Liver (tissue), 9 donors: Measurements from ENCODE around the gene TAF8. TPM values are rescaled to one million over a fixed set of nuclear protein-coding genes. Genes with fewer than 3 reads are reported as not detected.
"Not testable (repeated sequence)": the region's sequence is repeated elsewhere in the genome, so short reads cannot be mapped to it uniquely, and the experiment has no call there.

Source experiments
- DNase-seq: peaks from one replicate; pipeline ENCODE4 v3.0.0-alpha.2; 2017; ENCODE audit warnings: low spot score
- H3K27ac ChIP-seq, 2 donors: one replicate each; pipeline ENCODE4 v1.7.0; 2013; ENCODE audit warnings: inconsistent platforms in 2 of 2, low read length in 2 of 2, control low read depth in 1 of 2, low read depth in 1 of 2, mild to moderate bottlenecking in 1 of 2
- H3K27me3 ChIP-seq, 4 donors: one replicate each; pipeline versions ENCODE4 v1.6.1 to v1.7.0; 2013; ENCODE audit warnings: low read length in 3 of 4, inconsistent platforms in 1 of 4, mild to moderate bottlenecking in 1 of 4, moderate library complexity in 1 of 4; ENCODE audit not compliant: control insufficient read depth in 4 of 4, insufficient read depth in 4 of 4
- H3K36me3 ChIP-seq, 4 donors: one replicate each; pipeline versions ENCODE4 v1.6.1 to v1.7.0; 2013; ENCODE audit warnings: low read length in 3 of 4, mild to moderate bottlenecking in 3 of 4, low read depth in 1 of 4, moderate library complexity in 1 of 4; ENCODE audit not compliant: control insufficient read depth in 4 of 4, insufficient read depth in 3 of 4
- H3K4me1 ChIP-seq, 4 donors: one replicate each; pipeline versions ENCODE4 v1.6.1 to v1.7.0; 2013; ENCODE audit warnings: low read length in 3 of 4, mild to moderate bottlenecking in 3 of 4, moderate library complexity in 1 of 4; ENCODE audit not compliant: control insufficient read depth in 4 of 4, insufficient read depth in 4 of 4
- H3K4me3 ChIP-seq, 3 donors: one replicate each; pipeline versions ENCODE4 v1.6.1 to v1.7.0; 2013; ENCODE audit warnings: low read length in 3 of 3, control low read depth in 1 of 3, low read depth in 1 of 3, mild to moderate bottlenecking in 1 of 3
- H3K9ac ChIP-seq, 2 donors: one replicate each; pipeline ENCODE4 v1.7.0; 2013; ENCODE audit warnings: low read length in 2 of 2, mild to moderate bottlenecking in 2 of 2, moderate library complexity in 2 of 2, control low read depth in 1 of 2, low read depth in 1 of 2
- H3K9me3 ChIP-seq, 4 donors: one replicate each; pipeline versions ENCODE4 v1.6.1 to v1.7.0; 2013; ENCODE audit warnings: low read length in 3 of 4; ENCODE audit not compliant: control insufficient read depth in 4 of 4
- FOXA1 ChIP-seq: IDR thresholded peaks from 2 replicates; pipeline ENCODE4 v1.6.1; 2016; ENCODE audit warnings: antibody characterized with exemption
- FOXA2 ChIP-seq: IDR thresholded peaks from 2 replicates; pipeline ENCODE4 v1.6.1; 2016; ENCODE audit warnings: antibody characterized with exemption
- GABPA ChIP-seq, 2 donors: IDR thresholded peaks in 1 of 2; conservative IDR thresholded peaks in 1 of 2; 2 replicates each; pipeline ENCODE4 v1.6.1; 2016; ENCODE audit warnings: antibody characterized with exemption in 2 of 2, mild to moderate bottlenecking in 1 of 2, moderate library complexity in 1 of 2
- HNF4A ChIP-seq, 2 donors: conservative IDR thresholded peaks; 2 replicates each; pipeline ENCODE4 v1.6.1; 2016; ENCODE audit warnings: antibody characterized with exemption in 2 of 2, mild to moderate bottlenecking in 2 of 2
- HNF4G ChIP-seq: IDR thresholded peaks from 2 replicates; pipeline ENCODE4 v1.6.1; 2016; ENCODE audit warnings: antibody characterized with exemption
- JUND ChIP-seq, 2 donors: IDR thresholded peaks; 2 replicates each; pipeline ENCODE4 v1.6.1; 2016; ENCODE audit warnings: antibody characterized with exemption in 2 of 2
- NR2F2 ChIP-seq: IDR thresholded peaks from 2 replicates; pipeline ENCODE4 v1.6.1; 2016; ENCODE audit warnings: antibody characterized with exemption
- RAD21 ChIP-seq, 2 donors: IDR thresholded peaks; 2 replicates each; pipeline ENCODE4 v1.6.1; 2016; ENCODE audit warnings: antibody characterized with exemption in 2 of 2, mild to moderate bottlenecking in 2 of 2
- RXRA ChIP-seq, 2 donors: IDR thresholded peaks; 2 replicates each; pipeline ENCODE4 v1.6.1; 2017 to 2018; ENCODE audit warnings: antibody characterized with exemption in 2 of 2, mild to moderate bottlenecking in 1 of 2
- SP1 ChIP-seq: IDR thresholded peaks from 2 replicates; pipeline ENCODE4 v1.6.1; 2018; ENCODE audit warnings: antibody characterized with exemption, mild to moderate bottlenecking
- YY1 ChIP-seq: IDR thresholded peaks from 2 replicates; pipeline ENCODE4 v1.6.1; 2016; ENCODE audit warnings: antibody characterized with exemption, mild to moderate bottlenecking
- WGBS: extraction: QIAGEN DNeasy Blood & Tissue Kit; methylation state at CpG from one replicate; pipeline ENCODE4 v1.1.7; 2013; 5-methylcytosine and 5-hydroxymethylcytosine counted together
- polyA plus RNA-seq, 2 donors: library from polyadenylated mRNA; stranded (reverse) in 1 of 2; unstranded in 1 of 2; fragments of 200-250 nt in 1 of 2; fragments of >200 nt in 1 of 2; fragmentation: Nextera tagmentation in 1 of 2; extraction: Ambion mirVana in 1 of 2; gene quantifications; one replicate each; pipeline versions ENCODE4 v1.2.1 to v1.2.3, GENCODE V29; 2013 to 2015
- total RNA-seq, 2 donors: library from RNA; depleted of rRNA; stranded (reverse); fragments of >200 nt; gene quantifications; one replicate each; pipeline ENCODE4 v1.2.3, GENCODE V29; 2014
- TF ChIP-seq, protein P1 (sequence below): IDR thresholded peaks from 2 replicates; pipeline ENCODE4 v1.6.1; 2016; ENCODE audit warnings: antibody characterized with exemption
- TF ChIP-seq, protein P2 (sequence below): IDR thresholded peaks from 2 replicates; pipeline ENCODE4 v1.6.1; 2016; ENCODE audit warnings: antibody characterized with exemption, mild to moderate bottlenecking
- TF ChIP-seq, protein P3 (sequence below): IDR thresholded peaks from 2 replicates; pipeline ENCODE4 v1.6.1; 2016; ENCODE audit warnings: antibody characterized with exemption
- donor health status: healthy.
- donor health status: healthy.
- donor health status: healthy.
- donor health status: healthy.
- donor health status: healthy.

Gene TAF8
- total and polyA plus RNA-seq, 4 donors = 3.9 to 11.3 (median 7.4) TPM

- 94% methylated on average over 6 of the region's 6 CpGs for WGBS
- no peak for DNase-seq
These were observed 18.0 kb upstream of the TAF8 start for GRCh38 chr6:42032366-42032765.

DNA sequence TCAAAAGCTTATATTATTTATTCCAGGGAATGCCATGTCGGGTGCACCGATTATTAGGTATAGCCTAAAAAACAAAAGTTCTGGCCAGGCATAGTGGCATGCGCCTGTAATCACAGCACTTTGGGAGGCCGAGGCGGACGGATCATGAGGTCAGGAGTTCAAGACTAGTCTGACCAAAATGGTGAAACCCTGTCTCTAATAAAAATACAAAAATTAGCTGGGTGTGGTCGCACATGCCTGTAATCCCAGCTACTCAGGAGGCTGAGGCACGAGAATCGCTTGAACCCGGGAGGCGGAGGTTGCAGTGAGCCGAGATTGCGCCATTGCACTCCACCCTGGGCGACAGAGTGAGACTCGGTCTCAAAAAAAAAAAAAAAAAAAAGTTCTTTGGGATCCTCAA lies 12.7 kb upstream of the TAF8 start:
- H3K27me3 ChIP-seq, H3K9me3 ChIP-seq, H3K27ac ChIP-seq, H3K36me3 ChIP-seq, H3K4me3 ChIP-seq, H3K4me1 ChIP-seq, H3K9ac ChIP-seq, DNase-seq: not testable (repeated sequence)
- WGBS = 93% methylated on average over 15 of the region's 15 CpGs

More at GRCh38 chr6:42032366-42032765, 18.0 kb upstream of the TAF8 start:
- H3K4me3 ChIP-seq = no peak overlapping the region
- H3K27ac ChIP-seq = no peak overlapping the region
- peaks cover 0 to 8% (median 2%) of the 10 kb centered on the region in 4 donors for H3K4me1 ChIP-seq
- TF ChIP-seq SP1 (no peak), FOXA2 (no peak), YY1 (no peak), RAD21 (IDR thresholded peaks at IDR 0.05) (no peak), HNF4G (no peak), HNF4A (conservative IDR thresholded peaks at IDR 0.05) (no peak)
- TF ChIP-seq, protein P1, sequence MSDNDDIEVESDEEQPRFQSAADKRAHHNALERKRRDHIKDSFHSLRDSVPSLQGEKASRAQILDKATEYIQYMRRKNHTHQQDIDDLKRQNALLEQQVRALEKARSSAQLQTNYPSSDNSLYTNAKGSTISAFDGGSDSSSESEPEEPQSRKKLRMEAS = no peak
- H3K36me3 ChIP-seq = no peaks in the 10 kb centered on the region
- no peak overlapping the region for H3K9ac ChIP-seq
- H3K27me3 ChIP-seq = no peaks in the 10 kb centered on the region
- H3K9me3 ChIP-seq = no peaks in the 10 kb centered on the region

DNA sequence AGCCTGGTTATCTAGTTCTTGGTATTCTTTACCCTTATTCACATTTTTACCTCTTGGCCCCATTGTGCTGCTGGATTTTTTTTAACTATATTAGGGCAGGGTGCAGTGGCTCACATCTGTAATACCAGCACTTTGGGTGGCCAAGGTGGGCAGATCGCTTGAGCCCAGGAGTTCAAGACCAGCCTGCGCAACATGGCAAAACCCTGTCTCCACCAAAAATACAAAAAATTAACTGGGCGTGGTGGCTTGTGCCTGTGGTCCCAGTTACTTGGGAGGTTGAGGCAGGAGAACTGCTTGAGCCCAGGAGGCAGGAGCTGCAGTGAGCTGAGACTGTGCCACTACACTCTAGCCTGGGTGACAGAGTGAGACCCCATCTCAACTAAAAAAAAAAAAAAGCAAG lies 12.2 kb upstream of the TAF8 start:
- DNase-seq = no peak
- H3K9ac ChIP-seq = no peak overlapping the region

More for the DNA sequence above, 12.2 kb upstream of the TAF8 start:
- TF ChIP-seq FOXA2 (no peak), GABPA (IDR thresholded peaks at IDR 0.05 in 1 of 2, conservative IDR thresholded peaks at IDR 0.05 in 1 of 2) (no peak), JUND (IDR thresholded peaks at IDR 0.05) (no peak), SP1 (no peak), FOXA1 (no peak), RAD21 (IDR thresholded peaks at IDR 0.05) (no peak), RXRA (IDR thresholded peaks at IDR 0.05) (no peak), NR2F2 (no peak), HNF4A (conservative IDR thresholded peaks at IDR 0.05) (no peak), HNF4G (no peak), YY1 (no peak)
- TF ChIP-seq, protein P2, sequence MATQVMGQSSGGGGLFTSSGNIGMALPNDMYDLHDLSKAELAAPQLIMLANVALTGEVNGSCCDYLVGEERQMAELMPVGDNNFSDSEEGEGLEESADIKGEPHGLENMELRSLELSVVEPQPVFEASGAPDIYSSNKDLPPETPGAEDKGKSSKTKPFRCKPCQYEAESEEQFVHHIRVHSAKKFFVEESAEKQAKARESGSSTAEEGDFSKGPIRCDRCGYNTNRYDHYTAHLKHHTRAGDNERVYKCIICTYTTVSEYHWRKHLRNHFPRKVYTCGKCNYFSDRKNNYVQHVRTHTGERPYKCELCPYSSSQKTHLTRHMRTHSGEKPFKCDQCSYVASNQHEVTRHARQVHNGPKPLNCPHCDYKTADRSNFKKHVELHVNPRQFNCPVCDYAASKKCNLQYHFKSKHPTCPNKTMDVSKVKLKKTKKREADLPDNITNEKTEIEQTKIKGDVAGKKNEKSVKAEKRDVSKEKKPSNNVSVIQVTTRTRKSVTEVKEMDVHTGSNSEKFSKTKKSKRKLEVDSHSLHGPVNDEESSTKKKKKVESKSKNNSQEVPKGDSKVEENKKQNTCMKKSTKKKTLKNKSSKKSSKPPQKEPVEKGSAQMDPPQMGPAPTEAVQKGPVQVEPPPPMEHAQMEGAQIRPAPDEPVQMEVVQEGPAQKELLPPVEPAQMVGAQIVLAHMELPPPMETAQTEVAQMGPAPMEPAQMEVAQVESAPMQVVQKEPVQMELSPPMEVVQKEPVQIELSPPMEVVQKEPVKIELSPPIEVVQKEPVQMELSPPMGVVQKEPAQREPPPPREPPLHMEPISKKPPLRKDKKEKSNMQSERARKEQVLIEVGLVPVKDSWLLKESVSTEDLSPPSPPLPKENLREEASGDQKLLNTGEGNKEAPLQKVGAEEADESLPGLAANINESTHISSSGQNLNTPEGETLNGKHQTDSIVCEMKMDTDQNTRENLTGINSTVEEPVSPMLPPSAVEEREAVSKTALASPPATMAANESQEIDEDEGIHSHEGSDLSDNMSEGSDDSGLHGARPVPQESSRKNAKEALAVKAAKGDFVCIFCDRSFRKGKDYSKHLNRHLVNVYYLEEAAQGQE = no peak
- TF ChIP-seq, protein P3, sequence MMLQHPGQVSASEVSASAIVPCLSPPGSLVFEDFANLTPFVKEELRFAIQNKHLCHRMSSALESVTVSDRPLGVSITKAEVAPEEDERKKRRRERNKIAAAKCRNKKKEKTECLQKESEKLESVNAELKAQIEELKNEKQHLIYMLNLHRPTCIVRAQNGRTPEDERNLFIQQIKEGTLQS = no peak
- WGBS = 98% methylated on average over 3 of the region's 3 CpGs
- H3K4me1 ChIP-seq = no peaks in the 10 kb centered on the region
- H3K27me3 ChIP-seq = no peaks in the 10 kb centered on the region
- no peaks in the 10 kb centered on the region for H3K36me3 ChIP-seq
- H3K4me3 ChIP-seq = no peak overlapping the region
- H3K27ac ChIP-seq = no peak overlapping the region
- no peaks in the 10 kb centered on the region for H3K9me3 ChIP-seq
